WTC11 (cell line): ENCODE results near the gene GCAT. TPM values are rescaled to one million over a fixed set of nuclear protein-coding genes. Genes with fewer than 3 reads are reported as not detected.

Experiments
- ATAC-seq: fragments of 200-7000 bp; cut with Tn5 transposase; 2 replicates; pipeline ENCODE4 v1.10.0; 2021; ENCODE audit warnings: mild to moderate bottlenecking, moderate library complexity
- CTCF ChIA-PET: fragments of 300-600 bp; sonication (Branson Sonifier 250); formaldehyde crosslinking; loops from one replicate; lab custom pipeline; 2021; ENCODE audit warnings: antibody characterized with exemption; lab: Charles Lee
- POLR2A ChIA-PET: fragments of 350-600 bp; sonication (Branson Sonifier 250); formaldehyde crosslinking; loops from one replicate; lab custom pipeline; 2021; ENCODE audit warnings: antibody characterized with exemption; lab: Charles Lee
- DNase-seq: peaks from one replicate; pipeline ENCODE4 v3.0.0; 2021; ENCODE audit warnings: low spot score
- H3K27ac Mint-ChIP-seq: 2 replicates; pipeline ENCODE4 v1.8.0; 2021; ENCODE audit warnings: mixed read lengths
- H3K27me3 Mint-ChIP-seq: 2 replicates; pipeline ENCODE4 v1.8.0; 2021; ENCODE audit warnings: low read depth, mild to moderate bottlenecking, moderate library complexity, mixed read lengths
- H3K36me3 Mint-ChIP-seq: 2 replicates; pipeline ENCODE4 v1.8.0; 2021; ENCODE audit warnings: mixed read lengths
- H3K4me1 Mint-ChIP-seq: 2 replicates; pipeline ENCODE4 v1.8.0; 2022; ENCODE audit warnings: mixed read lengths
- H3K4me3 Mint-ChIP-seq: 2 replicates; pipeline ENCODE4 v1.8.0; 2021; ENCODE audit warnings: mild to moderate bottlenecking, moderate library complexity, mixed read lengths
- H3K9me3 Mint-ChIP-seq: 2 replicates; pipeline ENCODE4 v1.8.0; 2021; ENCODE audit warnings: mixed read lengths
- ATF1 ChIP-seq: sonication (generic); formaldehyde crosslinking; IDR thresholded peaks from 2 replicates; pipeline ENCODE4 v1.8.1; 2023; ENCODE audit warnings: mild to moderate bottlenecking, moderate library complexity, missing genetic modification reagents
- E2F1 ChIP-seq: sonication (generic); formaldehyde crosslinking; IDR thresholded peaks from 2 replicates; pipeline ENCODE4 v1.8.0; 2022; ENCODE audit warnings: mild to moderate bottlenecking, missing genetic modification reagents
- ESRRA ChIP-seq: sonication (generic); formaldehyde crosslinking; IDR thresholded peaks from 2 replicates; pipeline ENCODE4 v1.8.1; 2022; ENCODE audit warnings: mild to moderate bottlenecking, missing genetic modification reagents, borderline replicate concordance
- ETV6 ChIP-seq: sonication (generic); formaldehyde crosslinking; IDR thresholded peaks from 2 replicates; pipeline ENCODE4 v1.8.1; 2022; ENCODE audit warnings: mild to moderate bottlenecking, missing genetic modification reagents
- FOXJ3 ChIP-seq: sonication (generic); formaldehyde crosslinking; IDR thresholded peaks from 2 replicates; pipeline ENCODE4 v1.9.0; 2021; ENCODE audit warnings: missing genetic modification reagents, mild to moderate bottlenecking, borderline replicate concordance
- FOXP1 ChIP-seq: sonication (generic); formaldehyde crosslinking; IDR thresholded peaks from 2 replicates; pipeline ENCODE4 v1.8.0; 2022; ENCODE audit warnings: missing genetic modification reagents, mild to moderate bottlenecking, moderate library complexity, borderline replicate concordance
- FOXP4 ChIP-seq: sonication (generic); formaldehyde crosslinking; IDR thresholded peaks from 2 replicates; pipeline ENCODE4 v1.8.0; 2022; ENCODE audit warnings: mild to moderate bottlenecking, missing genetic modification reagents
- GABPB1 ChIP-seq: sonication (generic); formaldehyde crosslinking; IDR thresholded peaks from 2 replicates; pipeline ENCODE4 v1.8.1; 2023; ENCODE audit warnings: mild to moderate bottlenecking, missing genetic modification reagents
- JAZF1 ChIP-seq: fragments of 250-450 bp; sonication (Bioruptor Pico); IDR thresholded peaks from 2 replicates; pipeline ENCODE4 v1.9.0; 2021; ENCODE audit warnings: moderate library complexity, mild to moderate bottlenecking, inconsistent platforms
- NFATC4 ChIP-seq: fragments of 250-450 bp; sonication (Bioruptor Pico); IDR thresholded peaks from 2 replicates; pipeline ENCODE4 v1.9.0; 2021; ENCODE audit warnings: mild to moderate bottlenecking
- NFE2L1 ChIP-seq: sonication (generic); formaldehyde crosslinking; IDR thresholded peaks from 2 replicates; pipeline ENCODE4 v1.8.1; 2023; ENCODE audit warnings: missing genetic modification reagents
- NR2C2 ChIP-seq: sonication (generic); formaldehyde crosslinking; IDR thresholded peaks from 2 replicates; pipeline ENCODE4 v1.8.0; 2022; ENCODE audit warnings: mild to moderate bottlenecking, missing genetic modification reagents
- SP1 ChIP-seq: sonication (generic); formaldehyde crosslinking; conservative IDR thresholded peaks from 2 replicates; pipeline ENCODE4 v1.8.1; 2022; ENCODE audit warnings: missing genetic modification reagents
- TCF7 ChIP-seq: sonication (generic); formaldehyde crosslinking; IDR thresholded peaks from 2 replicates; pipeline ENCODE4 v1.8.0; 2022; ENCODE audit warnings: mild to moderate bottlenecking, low read depth, missing genetic modification reagents, moderate library complexity
- TEAD1 ChIP-seq: sonication (generic); formaldehyde crosslinking; IDR thresholded peaks from 2 replicates; pipeline ENCODE4 v1.8.0; 2022; ENCODE audit warnings: mild to moderate bottlenecking, missing genetic modification reagents
- ZBTB21 ChIP-seq: sonication (generic); formaldehyde crosslinking; IDR thresholded peaks from 2 replicates; pipeline ENCODE4 v1.8.1; 2023; ENCODE audit warnings: mild to moderate bottlenecking, missing genetic modification reagents, borderline replicate concordance
- ZNF219 ChIP-seq: sonication (generic); formaldehyde crosslinking; IDR thresholded peaks from 2 replicates; pipeline ENCODE4 v1.8.0; 2023; ENCODE audit warnings: missing genetic modification reagents, mild to moderate bottlenecking, borderline replicate concordance
- ZNF263 ChIP-seq: sonication (generic); formaldehyde crosslinking; IDR thresholded peaks from 2 replicates; pipeline ENCODE4 v1.8.1; 2022; ENCODE audit warnings: low read depth, mild to moderate bottlenecking, moderate library complexity, missing genetic modification reagents
- ZNF317 ChIP-seq: sonication (generic); formaldehyde crosslinking; IDR thresholded peaks from 2 replicates; pipeline ENCODE4 v1.8.1; 2023; ENCODE audit warnings: low read depth, mild to moderate bottlenecking, moderate library complexity, missing genetic modification reagents, borderline replicate concordance
- ZNF671 ChIP-seq: fragments of 250-450 bp; sonication (Bioruptor Pico); IDR thresholded peaks from 2 replicates; pipeline ENCODE4 v1.8.0; 2021; ENCODE audit warnings: mild to moderate bottlenecking
- total RNA-seq: library from RNA; stranded (reverse); gene quantifications from 3 replicates; pipeline ENCODE4 v1.2.3, GENCODE V29; 2021
- TF ChIP-seq, protein P1 (sequence below): sonication (generic); formaldehyde crosslinking; IDR thresholded peaks from 2 replicates; pipeline ENCODE4 v1.8.0; 2022; ENCODE audit warnings: mild to moderate bottlenecking, missing genetic modification reagents
- TF ChIP-seq, protein P2 (sequence below): fragments of 250-450 bp; sonication (Bioruptor Pico); IDR thresholded peaks from 2 replicates; pipeline ENCODE4 v1.9.0; 2021; ENCODE audit warnings: mild to moderate bottlenecking
- TF ChIP-seq, protein P3 (sequence below): sonication (generic); formaldehyde crosslinking; conservative IDR thresholded peaks from 2 replicates; pipeline ENCODE4 v1.8.1; 2022; ENCODE audit warnings: mild to moderate bottlenecking, missing genetic modification reagents

Gene GCAT
- total RNA-seq, 1 experiment from 2014 or later, result 33.0 TPM

GRCh38 chr22:37763652-37764051 is 44.1 kb upstream of the GCAT start (continued):
- TF ChIP-seq, protein P1, sequence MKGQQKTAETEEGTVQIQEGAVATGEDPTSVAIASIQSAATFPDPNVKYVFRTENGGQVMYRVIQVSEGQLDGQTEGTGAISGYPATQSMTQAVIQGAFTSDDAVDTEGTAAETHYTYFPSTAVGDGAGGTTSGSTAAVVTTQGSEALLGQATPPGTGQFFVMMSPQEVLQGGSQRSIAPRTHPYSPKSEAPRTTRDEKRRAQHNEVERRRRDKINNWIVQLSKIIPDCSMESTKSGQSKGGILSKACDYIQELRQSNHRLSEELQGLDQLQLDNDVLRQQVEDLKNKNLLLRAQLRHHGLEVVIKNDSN (CRISPR knock-in tag), result no peak
- TF ChIP-seq ZBTB21 (CRISPR knock-in tag), result no peak
- no peak for TF ChIP-seq NFATC4 (CRISPR knock-in tag)
- TF ChIP-seq, protein P2, sequence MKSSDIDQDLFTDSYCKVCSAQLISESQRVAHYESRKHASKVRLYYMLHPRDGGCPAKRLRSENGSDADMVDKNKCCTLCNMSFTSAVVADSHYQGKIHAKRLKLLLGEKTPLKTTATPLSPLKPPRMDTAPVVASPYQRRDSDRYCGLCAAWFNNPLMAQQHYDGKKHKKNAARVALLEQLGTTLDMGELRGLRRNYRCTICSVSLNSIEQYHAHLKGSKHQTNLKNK, result no peak
- TF ChIP-seq SP1 (CRISPR knock-in tag), result no peak
- TF ChIP-seq TEAD1, result no peak
- TF ChIP-seq TCF7 (CRISPR knock-in tag), result no peak
- no peak for TF ChIP-seq ETV6
- no peak for TF ChIP-seq FOXJ3

GRCh38 chr22:37764622-37765021 is 43.1 kb upstream of the GCAT start:
- no peak for TF ChIP-seq ATF1 (CRISPR knock-in tag)
- TF ChIP-seq GABPB1 (CRISPR knock-in tag), result no peak
- TF ChIP-seq JAZF1 (CRISPR knock-in tag), result no peak
- TF ChIP-seq, all 79 proteins: peak for 0
- DNase-seq (no peak), ATAC-seq (no peak)
- Mint-ChIP-seq H3K9me3 (no peaks in the 10 kb centered on the region), H3K4me1 (no peaks in the 10 kb centered on the region), H3K4me3 (no peak overlapping the region), H3K36me3 (peaks cover 13% of the 10 kb centered on the region), H3K27ac (no peak overlapping the region; the same call in 1 of the 2 replicates), H3K27me3 (peaks cover 4% of the 10 kb centered on the region; the same call in 1 of the 2 replicates)
- ChIA-PET POLR2A (interaction anchor here (0.6 kb wide), 1 partner anchor 28 kb away, joined by 3 read pairs; no protein-coding TSS in a partner anchor), CTCF (no interaction called here)

GRCh38 chr22:37765498-37765897 is 42.2 kb upstream of the GCAT start:
- H3K27ac Mint-ChIP-seq, result no peak overlapping the region
- peaks cover 4% of the 10 kb centered on the region; the same call in 1 of the 2 replicates for H3K27me3 Mint-ChIP-seq
- ChIA-PET POLR2A (no interaction called here), CTCF (no interaction called here)
- peaks cover 11% of the 10 kb centered on the region for H3K36me3 Mint-ChIP-seq
- TF ChIP-seq ESRRA (CRISPR knock-in tag) (no peak), FOXP4 (CRISPR knock-in tag) (no peak), ZNF219 (CRISPR knock-in tag) (no peak), ZNF263 (CRISPR knock-in tag) (no peak), ZNF317 (CRISPR knock-in tag) (no peak), E2F1 (no peak), TEAD1 (no peak), NR2C2 (CRISPR knock-in tag) (no peak), NFE2L1 (CRISPR knock-in tag) (no peak), FOXP1 (CRISPR knock-in tag) (no peak), SP1 (CRISPR knock-in tag) (no peak), ZNF671 (CRISPR knock-in tag) (no peak)
- TF ChIP-seq, protein P3, sequence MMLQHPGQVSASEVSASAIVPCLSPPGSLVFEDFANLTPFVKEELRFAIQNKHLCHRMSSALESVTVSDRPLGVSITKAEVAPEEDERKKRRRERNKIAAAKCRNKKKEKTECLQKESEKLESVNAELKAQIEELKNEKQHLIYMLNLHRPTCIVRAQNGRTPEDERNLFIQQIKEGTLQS (CRISPR knock-in tag), result no peak
- H3K9me3 Mint-ChIP-seq, result no peaks in the 10 kb centered on the region
- DNase-seq, result no peak
- H3K4me1 Mint-ChIP-seq, result no peaks in the 10 kb centered on the region
- ATAC-seq, result no peak
- H3K4me3 Mint-ChIP-seq, result no peak overlapping the region
